Endothelial cell of umbilical vein (primary cell): Measurements from ENCODE around the gene NAA20. TPM values are rescaled to one million over a fixed set of nuclear protein-coding genes. Genes with fewer than 3 reads are reported as not detected.

Experiments used
- BruUV-seq: library from RNA; stranded (reverse); fragments of 400-500 nt; replicated peaks from 2 replicates; lab custom pipeline; 2021; lab: Mats Ljungman, UMichigan
- CTCF ChIA-PET: fragments of 300-600, 350-600 bp; sonication (Branson Sonifier 250); formaldehyde crosslinking; loops from one replicate; lab custom pipeline; 2021; ENCODE audit warnings: antibody characterized with exemption, inconsistent platforms; lab: Charles Lee
- POLR2A ChIA-PET: fragments of 300-600, 350-600 bp; sonication (Branson Sonifier 250); formaldehyde crosslinking; loops from one replicate; lab custom pipeline; 2021; ENCODE audit warnings: antibody characterized with exemption, inconsistent platforms; lab: Charles Lee
- DNase-seq: peaks from one replicate; pipeline ENCODE4 v3.0.0-alpha.2; 2011; ENCODE audit warnings: low read depth, low spot score
- FAIRE-seq: peaks from 2 replicates; lab custom pipeline; 2011; peaks lifted over from hg19 to GRCh38; lab: Jason Lieb, UNC
- H2AFZ ChIP-seq: 2 replicates; pipeline ENCODE4 v1.6.0; 2012; ENCODE audit warnings: low read depth, low read length, control low read depth, inconsistent platforms
- H3K27ac ChIP-seq: 2 replicates; pipeline ENCODE4 v1.5.1; 2011; ENCODE audit warnings: low read depth, mild to moderate bottlenecking, control low read depth, low read length, moderate library complexity; ENCODE audit not compliant: insufficient read depth
- H3K27me3 ChIP-seq, 2 experiments: 2 replicates each; pipeline versions ENCODE4 v1.6.0 to v1.6.1; 2011; ENCODE audit warnings: low read length in 2 of 2, mixed read lengths in 1 of 2; ENCODE audit not compliant: control insufficient read depth in 2 of 2, insufficient read depth in 2 of 2
- H3K36me3 ChIP-seq, 2 experiments: 2 replicates in 1 of 2; 3 replicates in 1 of 2; pipeline ENCODE4 v1.5.1; 2011; ENCODE audit warnings: low read length in 2 of 2, mild to moderate bottlenecking in 1 of 2, moderate library complexity in 1 of 2; ENCODE audit not compliant: control insufficient read depth in 2 of 2, insufficient read depth in 2 of 2; ENCODE audit errors: extremely low read depth in 1 of 2
- H3K4me1 ChIP-seq: 3 replicates; pipeline ENCODE4 v1.5.1; 2011; ENCODE audit warnings: mild to moderate bottlenecking, low read length; ENCODE audit not compliant: control insufficient read depth, insufficient read depth; ENCODE audit errors: extremely low read depth
- H3K4me2 ChIP-seq: 2 replicates; pipeline ENCODE4 v1.6.1; 2011; ENCODE audit warnings: low read length, control low read depth, mixed read lengths; ENCODE audit not compliant: insufficient read depth
- H3K4me3 ChIP-seq, 3 experiments: fragments of 200-600 bp in 1 of 3; sonication (generic), shearing (Covaris generic) in 1 of 3; replicated peaks in 1 of 3; 2 replicates each; pipeline ENCODE4 v1.5.1; 2011 to 2016; ENCODE audit warnings: control low read depth in 3 of 3, low read length in 3 of 3, mild to moderate bottlenecking in 2 of 3, inconsistent platforms in 1 of 3, low read depth in 1 of 3, moderate library complexity in 1 of 3; ENCODE audit not compliant: insufficient read depth in 1 of 3
- H3K79me2 ChIP-seq: 2 replicates; pipeline ENCODE4 v1.6.0; 2012; ENCODE audit warnings: low read length, inconsistent platforms; ENCODE audit not compliant: control insufficient read depth, insufficient read depth
- H3K9ac ChIP-seq: replicated peaks from 2 replicates; pipeline ENCODE3; 2011; ENCODE audit warnings: low read length, control low read depth; ENCODE audit not compliant: insufficient read depth; ENCODE audit errors: extremely low read depth
- H3K9me1 ChIP-seq: replicated peaks from 3 replicates; pipeline ENCODE4 v1.6.0; 2011; ENCODE audit warnings: mild to moderate bottlenecking, low read length; ENCODE audit not compliant: control insufficient read depth, insufficient read depth; ENCODE audit errors: extremely low read depth
- H3K9me3 ChIP-seq: replicated peaks from 2 replicates; pipeline ENCODE4 v1.5.1; 2012; ENCODE audit warnings: low read length, inconsistent platforms; ENCODE audit not compliant: control insufficient read depth, insufficient read depth
- H4K20me1 ChIP-seq: replicated peaks from 2 replicates; pipeline ENCODE3; 2011; ENCODE audit warnings: mild to moderate bottlenecking, low read length; ENCODE audit not compliant: control insufficient read depth, insufficient read depth; ENCODE audit errors: extremely low read depth
- EZH2 ChIP-seq: IDR thresholded peaks from 2 replicates; pipeline ENCODE4 v1.6.1; 2012; ENCODE audit warnings: borderline replicate concordance, low read depth, mild to moderate bottlenecking, moderate library complexity, low read length, inconsistent platforms; ENCODE audit not compliant: severe bottlenecking
- FOS ChIP-seq: IDR thresholded peaks from 2 replicates; pipeline ENCODE4 v1.6.1; 2011; ENCODE audit warnings: mild to moderate bottlenecking, low read length, moderate library complexity, borderline replicate concordance; ENCODE audit not compliant: insufficient read depth
- GATA2 ChIP-seq: IDR thresholded peaks from 2 replicates; pipeline ENCODE4 v1.7.0; 2011; ENCODE audit warnings: low read depth, mild to moderate bottlenecking, moderate library complexity, mixed read lengths, low read length; ENCODE audit not compliant: insufficient read length, insufficient read depth
- JUN ChIP-seq: IDR thresholded peaks from 2 replicates; pipeline ENCODE4 v1.6.1; 2011; ENCODE audit warnings: borderline replicate concordance, low read depth; ENCODE audit not compliant: insufficient read length, insufficient read depth
- MYC ChIP-seq: IDR thresholded peaks from one replicate; pipeline ENCODE4 v1.6.1; 2011; ENCODE audit warnings: mild to moderate bottlenecking, low read depth, low read length
- POLR2A ChIP-seq: IDR thresholded peaks from 2 replicates; pipeline ENCODE4 v1.6.1; 2012; ENCODE audit warnings: low read depth, mild to moderate bottlenecking, control low read depth, low read length
- POLR2AphosphoS5 ChIP-seq: IDR thresholded peaks from 2 replicates; pipeline ENCODE4 v1.6.1; 2012; ENCODE audit warnings: low read depth, mild to moderate bottlenecking, control low read depth, low read length, moderate library complexity; ENCODE audit not compliant: insufficient read depth
- dilution Hi-C: fragments of 300-500 bp; cut with MboI; formaldehyde crosslinking; loops from one replicate; pipeline ENCODE4 v1.15.0; 2019; ENCODE audit warnings: low sequenced_read_pairs; ENCODE audit not compliant: extremely low pct_ligation_motif_present
- intact Hi-C: fragments of 100-400 bp; cut with micrococcal nuclease; formaldehyde crosslinking; loops from one replicate; pipeline ENCODE4 v1.10.0; 2022
- polyA plus RNA-seq, 4 experiments: library from polyadenylated mRNA; depleted of rRNA in 3 of 4; stranded (reverse) in 3 of 4; unstranded in 1 of 4; fragments of >200 nt; gene quantifications; 2 replicates each; pipeline versions ENCODE4 v1.2.1 to v1.2.3, GENCODE V29; 2011 to 2012; ENCODE audit warnings: missing spikeins in 1 of 4
- total RNA-seq: library from RNA; stranded (reverse); gene quantifications from 2 replicates; pipeline ENCODE4 v1.2.3, GENCODE V29; 2021
- TF ChIP-seq, protein P1 (sequence below), 2 donors: IDR thresholded peaks; 1 replicate in 1 of 2; 2 replicates in 1 of 2; pipeline ENCODE4 v1.5.1; 2011; ENCODE audit warnings: low read length in 2 of 2, mild to moderate bottlenecking in 2 of 2, moderate library complexity in 2 of 2, control low read depth in 1 of 2, inconsistent platforms in 1 of 2, low read depth in 1 of 2; ENCODE audit not compliant: insufficient read depth in 1 of 2; ENCODE audit errors: extremely low read depth in 1 of 2
- TF ChIP-seq, protein P2 (sequence below): IDR thresholded peaks from 2 replicates; pipeline ENCODE4 v1.6.1; 2011; ENCODE audit not compliant: insufficient read depth, insufficient read length

NAA20 gene
- total and polyA plus RNA-seq, 2 donors (not counting 3 experiments of a cell fraction or from before 2014, with no cell fraction given): 48.6 to 77.3 TPM

DNA sequence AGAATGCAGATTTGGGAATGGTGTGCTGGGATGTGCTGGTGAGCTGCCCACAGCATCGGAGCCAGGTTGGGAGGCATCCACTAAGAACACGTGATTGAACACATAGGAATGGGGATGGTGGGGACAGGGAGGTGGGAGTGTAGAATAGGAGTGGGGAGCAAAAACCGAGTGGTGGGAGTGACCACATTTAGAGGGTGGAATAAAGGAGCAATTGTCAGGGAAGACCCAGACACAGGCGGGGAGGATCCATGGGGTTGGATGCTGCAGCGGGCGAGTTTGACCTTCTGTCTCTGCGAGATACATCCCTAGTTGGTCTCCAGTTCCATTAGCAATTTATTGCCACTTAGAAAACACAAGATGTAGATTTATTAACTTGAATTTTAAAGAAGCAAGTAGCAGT is 4.7 kb downstream of the NAA20 start:
- no peak for FAIRE-seq
- TF ChIP-seq, protein P1, sequence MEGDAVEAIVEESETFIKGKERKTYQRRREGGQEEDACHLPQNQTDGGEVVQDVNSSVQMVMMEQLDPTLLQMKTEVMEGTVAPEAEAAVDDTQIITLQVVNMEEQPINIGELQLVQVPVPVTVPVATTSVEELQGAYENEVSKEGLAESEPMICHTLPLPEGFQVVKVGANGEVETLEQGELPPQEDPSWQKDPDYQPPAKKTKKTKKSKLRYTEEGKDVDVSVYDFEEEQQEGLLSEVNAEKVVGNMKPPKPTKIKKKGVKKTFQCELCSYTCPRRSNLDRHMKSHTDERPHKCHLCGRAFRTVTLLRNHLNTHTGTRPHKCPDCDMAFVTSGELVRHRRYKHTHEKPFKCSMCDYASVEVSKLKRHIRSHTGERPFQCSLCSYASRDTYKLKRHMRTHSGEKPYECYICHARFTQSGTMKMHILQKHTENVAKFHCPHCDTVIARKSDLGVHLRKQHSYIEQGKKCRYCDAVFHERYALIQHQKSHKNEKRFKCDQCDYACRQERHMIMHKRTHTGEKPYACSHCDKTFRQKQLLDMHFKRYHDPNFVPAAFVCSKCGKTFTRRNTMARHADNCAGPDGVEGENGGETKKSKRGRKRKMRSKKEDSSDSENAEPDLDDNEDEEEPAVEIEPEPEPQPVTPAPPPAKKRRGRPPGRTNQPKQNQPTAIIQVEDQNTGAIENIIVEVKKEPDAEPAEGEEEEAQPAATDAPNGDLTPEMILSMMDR (IDR thresholded peaks at IDR 0.05; ENCODE audit: extremely low read depth in 1 of 2, insufficient read depth in 1 of 2, low read depth in 1 of 2, low read length in 2 of 2): no peak
- TF ChIP-seq EZH2 (no peak), JUN (no peak), POLR2A (no peak), POLR2AphosphoS5 (no peak), GATA2 (no peak), FOS (no peak), MYC (no peak)
- TF ChIP-seq, protein P2, sequence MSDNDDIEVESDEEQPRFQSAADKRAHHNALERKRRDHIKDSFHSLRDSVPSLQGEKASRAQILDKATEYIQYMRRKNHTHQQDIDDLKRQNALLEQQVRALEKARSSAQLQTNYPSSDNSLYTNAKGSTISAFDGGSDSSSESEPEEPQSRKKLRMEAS: no peak
- no peak overlapping the region for H2AFZ ChIP-seq
- ChIA-PET CTCF (interaction anchor here (0.6 kb wide), 1 partner anchor 10 kb away, joined by 3 read pairs; no protein-coding TSS in a partner anchor), POLR2A (no interaction called here)
- intact Hi-C loops (no loop called here), dilution Hi-C loops (no loop called here)
- H3K4me2 ChIP-seq: no peak overlapping the region
- no peak overlapping the region for H3K4me3 ChIP-seq
- DNase-seq: no peak
- peaks cover 2% of the 10 kb centered on the region for H4K20me1 ChIP-seq
- H3K9me1 ChIP-seq: no peaks in the 10 kb centered on the region
- peaks cover 8% of the 10 kb centered on the region for H3K4me1 ChIP-seq
- H3K9me3 ChIP-seq: no peaks in the 10 kb centered on the region
- peaks cover 87% of the 10 kb centered on the region for H3K79me2 ChIP-seq
- no peak overlapping the region for H3K27ac ChIP-seq
- no TSS peak for BruUV-seq
- no peaks in the 10 kb centered on the region for H3K27me3 ChIP-seq
- H3K9ac ChIP-seq: no peak overlapping the region
- peaks cover 5% of the 10 kb centered on the region in 2 experiments for H3K36me3 ChIP-seq
